Measurements from ENCODE around the gene KLF6.
A peak's percentile ranks its signal among the peaks of the same experiment; 100 is the strongest.

Gene KLF6

GRCh38 chr10:3749600-3749999, 35.4 kb downstream of the KLF6 start:
- TF ChIP-seq CTCF (IDR thresholded peaks at IDR 0.05; ENCODE audit: insufficient read depth, low read depth, low read length, missing control alignments) = no peak
- DNase-seq (ENCODE audit: low read depth) = peak; percentile 85
- no peak overlapping the region for H3K4me3 ChIP-seq (ENCODE audit: low read length)

GRCh38 chr10:3749011-3749410, 36.0 kb downstream of the KLF6 start:
- TF ChIP-seq CTCF (IDR thresholded peaks at IDR 0.05; ENCODE audit: insufficient read depth, low read depth, low read length, missing control alignments) = no peak
- no peak for DNase-seq (ENCODE audit: low read depth)
- no peak overlapping the region for H3K4me3 ChIP-seq (ENCODE audit: low read length)

- H3K4me3 ChIP-seq (ENCODE audit: low read length) = no peak overlapping the region
- DNase-seq (ENCODE audit: low read depth) = no peak
- no peak for TF ChIP-seq CTCF (IDR thresholded peaks at IDR 0.05; ENCODE audit: insufficient read depth, low read depth, low read length, missing control alignments)
Measured at GRCh38 chr10:3748484-3748883, 36.5 kb downstream of the KLF6 start.

GRCh38 chr10:3747984-3748383, 37.0 kb downstream of the KLF6 start:
- H3K4me3 ChIP-seq (ENCODE audit: low read length) = no peak overlapping the region
- DNase-seq (ENCODE audit: low read depth) = no peak
- no peak for TF ChIP-seq CTCF (IDR thresholded peaks at IDR 0.05; ENCODE audit: insufficient read depth, low read depth, low read length, missing control alignments)

GRCh38 chr10:3747248-3747960, 37.6 kb downstream of the KLF6 start:
- no peak for DNase-seq (ENCODE audit: low read depth)
- H3K4me3 ChIP-seq (ENCODE audit: low read length) = no peak overlapping the region
- TF ChIP-seq CTCF (IDR thresholded peaks at IDR 0.05; ENCODE audit: insufficient read depth, low read depth, low read length, missing control alignments) = no peak

GRCh38 chr10:3746634-3747033, 38.4 kb downstream of the KLF6 start:
- TF ChIP-seq CTCF (IDR thresholded peaks at IDR 0.05; ENCODE audit: insufficient read depth, low read depth, low read length, missing control alignments) = no peak
- no peak overlapping the region for H3K4me3 ChIP-seq (ENCODE audit: low read length)

GRCh38 chr10:3745521-3745920, 39.5 kb downstream of the KLF6 start:
- TF ChIP-seq CTCF (IDR thresholded peaks at IDR 0.05; ENCODE audit: insufficient read depth, low read depth, low read length, missing control alignments) = no peak
- DNase-seq (ENCODE audit: low read depth) = no peak
- no peak overlapping the region for H3K4me3 ChIP-seq (ENCODE audit: low read length)

More at GRCh38 chr10:3746634-3747033, 38.4 kb downstream of the KLF6 start:
- no peak for DNase-seq (ENCODE audit: low read depth)
